Left lung (tissue), 10 donors: ENCODE results near the gene SIK3. TPM values are rescaled to one million over a fixed set of nuclear protein-coding genes. Genes with fewer than 3 reads are reported as not detected.
A peak's percentile ranks its signal among the peaks of the same experiment; 100 is the strongest.
"Not testable (repeated sequence)": the region's sequence is repeated elsewhere in the genome, so short reads cannot be mapped to it uniquely, and the experiment has no call there.

Experiments
- ATAC-seq: fragments of 200-7000 bp; cut with Tn5 transposase; one replicate; pipeline ENCODE4 v1.9.1; 2020; ENCODE audit warnings: moderate library complexity
- DNase-seq, 4 donors: peaks; one replicate each; pipeline ENCODE4 v3.0.0-alpha.2; 2013 to 2020
- H3K27ac ChIP-seq, 2 donors: fragments of 200-600 bp; sonication (generic) in 1 of 2; one replicate each; pipeline versions ENCODE4 v1.5.0 to v1.8.0; 2020 to 2021
- H3K27me3 ChIP-seq, 2 donors: fragments of 200-600 bp; sonication (generic) in 1 of 2; one replicate each; pipeline versions ENCODE4 v1.5.0 to v1.8.0; 2020 to 2021
- H3K36me3 ChIP-seq, 2 donors: fragments of 200-600 bp; sonication (generic) in 1 of 2; one replicate each; pipeline versions ENCODE4 v1.5.0 to v1.8.0; 2020 to 2021
- H3K4me1 ChIP-seq, 2 donors: fragments of 200-600 bp; one replicate each; pipeline ENCODE4 v1.8.0; 2021
- H3K4me3 ChIP-seq, 2 donors: fragments of 200-600 bp; sonication (generic) in 1 of 2; one replicate each; pipeline versions ENCODE4 v1.5.0 to v1.8.0; 2020 to 2021; ENCODE audit warnings: mild to moderate bottlenecking in 1 of 2
- H3K9me3 ChIP-seq, 2 donors: fragments of 200-600 bp; sonication (generic) in 1 of 2; one replicate each; pipeline versions ENCODE4 v1.5.0 to v1.8.0; 2020 to 2021
- intact Hi-C, 2 donors: fragments of 100-400 bp; cut with DNase I; formaldehyde crosslinking; loops; one replicate each; pipeline versions ENCODE4 v1.11.2 to v1.14.2; 2022
- polyA plus RNA-seq, 6 donors: library from polyadenylated mRNA; unstranded; fragments of 120-200 nt; gene quantifications; one replicate each; pipeline ENCODE4 v1.2.1, GENCODE V29; 2013; ENCODE audit not compliant: insufficient read length in 6 of 6
- total RNA-seq, 2 donors: library from RNA; stranded (reverse); fragmentation: NEBNext Ultra II Directional; extraction: Animal tissue kit (Norgen Biotek cat#: 25700); gene quantifications; one replicate each; pipeline ENCODE4 v1.2.1, GENCODE V29; 2021
- TF ChIP-seq, protein P1 (sequence below), 2 donors: fragments of 200-600 bp; sonication (generic) in 1 of 2; IDR thresholded peaks; one replicate each; pipeline versions ENCODE4 v1.5.0 to v1.8.0; 2021; ENCODE audit warnings: antibody characterized with exemption in 2 of 2
- donor health status: DM: no; HTN: yes; CAD: no.
- donor health status: DM: no; HTN: no; CAD: no.

SIK3 gene
- total and polyA plus RNA-seq, 8 donors, result 28.0 to 49.6 (median 35.9) TPM

DNA sequence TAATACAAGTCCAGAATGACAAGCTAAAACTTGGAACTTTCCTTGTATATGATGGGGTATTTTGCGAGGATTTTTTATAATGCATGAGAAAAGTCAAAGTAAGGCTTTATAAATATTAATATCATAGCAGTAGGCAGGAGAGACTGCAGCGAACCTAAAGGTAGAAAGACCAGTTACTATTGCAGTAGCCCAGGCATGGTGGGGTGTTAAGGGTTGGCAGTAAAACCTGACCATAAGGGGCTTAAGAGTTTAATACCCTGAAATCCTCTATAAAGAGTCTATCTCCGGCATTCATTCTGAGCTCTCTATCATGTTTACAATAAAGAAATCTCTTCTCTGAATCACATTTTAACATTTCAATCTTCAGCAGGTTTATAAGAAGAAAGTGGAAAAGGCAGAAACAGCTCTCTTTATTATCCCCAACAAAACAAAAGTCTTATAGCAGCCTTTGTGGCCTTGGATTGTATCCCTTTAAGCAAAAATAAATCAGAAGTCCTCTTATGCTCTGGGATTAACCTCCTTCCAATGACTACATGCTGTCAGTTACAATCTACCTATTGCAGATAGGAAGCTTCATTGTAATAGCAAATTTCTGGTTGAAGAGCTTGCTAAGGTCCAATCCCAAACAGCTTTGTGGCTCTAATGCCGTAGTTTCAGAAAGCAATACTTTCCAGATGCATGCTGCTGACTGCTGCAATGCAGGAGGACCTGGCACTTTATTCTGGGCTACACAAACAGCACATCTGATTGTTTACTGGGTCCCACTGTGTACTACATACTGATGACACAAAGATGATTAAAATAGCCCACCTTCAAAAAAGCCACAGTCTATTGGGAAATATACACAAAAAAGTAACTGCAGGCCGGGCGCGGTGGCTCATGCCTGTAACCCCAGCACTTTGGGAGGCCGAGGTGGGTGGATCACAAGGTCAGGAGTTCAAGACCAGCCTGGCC, 45.8 kb downstream of the SIK3 start:
- no peaks in the 10 kb centered on the region for H3K27me3 ChIP-seq
- no peak overlapping the region for H3K27ac ChIP-seq
- ATAC-seq, result no peak
- intact Hi-C loops, result no loop called here
- H3K4me1 ChIP-seq, result peaks cover 0 to 12% of the 10 kb centered on the region in 2 donors
- no peaks in the 10 kb centered on the region for H3K36me3 ChIP-seq
- TF ChIP-seq, protein P1, sequence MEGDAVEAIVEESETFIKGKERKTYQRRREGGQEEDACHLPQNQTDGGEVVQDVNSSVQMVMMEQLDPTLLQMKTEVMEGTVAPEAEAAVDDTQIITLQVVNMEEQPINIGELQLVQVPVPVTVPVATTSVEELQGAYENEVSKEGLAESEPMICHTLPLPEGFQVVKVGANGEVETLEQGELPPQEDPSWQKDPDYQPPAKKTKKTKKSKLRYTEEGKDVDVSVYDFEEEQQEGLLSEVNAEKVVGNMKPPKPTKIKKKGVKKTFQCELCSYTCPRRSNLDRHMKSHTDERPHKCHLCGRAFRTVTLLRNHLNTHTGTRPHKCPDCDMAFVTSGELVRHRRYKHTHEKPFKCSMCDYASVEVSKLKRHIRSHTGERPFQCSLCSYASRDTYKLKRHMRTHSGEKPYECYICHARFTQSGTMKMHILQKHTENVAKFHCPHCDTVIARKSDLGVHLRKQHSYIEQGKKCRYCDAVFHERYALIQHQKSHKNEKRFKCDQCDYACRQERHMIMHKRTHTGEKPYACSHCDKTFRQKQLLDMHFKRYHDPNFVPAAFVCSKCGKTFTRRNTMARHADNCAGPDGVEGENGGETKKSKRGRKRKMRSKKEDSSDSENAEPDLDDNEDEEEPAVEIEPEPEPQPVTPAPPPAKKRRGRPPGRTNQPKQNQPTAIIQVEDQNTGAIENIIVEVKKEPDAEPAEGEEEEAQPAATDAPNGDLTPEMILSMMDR (IDR thresholded peaks at IDR 0.05), result no peak
- H3K4me3 ChIP-seq, result no peak overlapping the region
- H3K9me3 ChIP-seq, result no peaks in the 10 kb centered on the region
- DNase-seq, result no peak

DNA sequence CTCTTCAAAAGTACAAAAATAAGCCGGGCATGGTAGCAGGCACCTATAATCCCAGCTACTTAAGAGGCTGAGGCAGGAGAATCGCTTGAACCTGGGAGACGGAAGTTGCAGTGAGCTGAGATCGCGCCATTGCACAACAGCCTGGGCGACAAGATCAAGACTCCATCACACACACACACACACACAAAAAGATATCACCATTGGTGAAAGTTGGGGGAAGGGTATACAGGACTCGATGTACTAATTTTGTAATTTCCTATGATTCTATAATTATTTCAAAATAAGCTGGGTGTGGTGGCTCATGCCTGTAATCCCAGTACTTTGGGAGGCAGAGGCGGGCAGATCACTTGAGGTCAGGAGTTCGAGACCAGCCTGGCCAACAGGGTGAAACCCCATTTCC, 48.1 kb downstream of the SIK3 start:
- intact Hi-C loops, H3K27me3 ChIP-seq, H3K4me3 ChIP-seq, H3K27ac ChIP-seq, H3K9me3 ChIP-seq, ATAC-seq, DNase-seq, H3K36me3 ChIP-seq: not testable (repeated sequence)
- peaks cover 3 to 29% of the 10 kb centered on the region in 2 donors for H3K4me1 ChIP-seq

DNA sequence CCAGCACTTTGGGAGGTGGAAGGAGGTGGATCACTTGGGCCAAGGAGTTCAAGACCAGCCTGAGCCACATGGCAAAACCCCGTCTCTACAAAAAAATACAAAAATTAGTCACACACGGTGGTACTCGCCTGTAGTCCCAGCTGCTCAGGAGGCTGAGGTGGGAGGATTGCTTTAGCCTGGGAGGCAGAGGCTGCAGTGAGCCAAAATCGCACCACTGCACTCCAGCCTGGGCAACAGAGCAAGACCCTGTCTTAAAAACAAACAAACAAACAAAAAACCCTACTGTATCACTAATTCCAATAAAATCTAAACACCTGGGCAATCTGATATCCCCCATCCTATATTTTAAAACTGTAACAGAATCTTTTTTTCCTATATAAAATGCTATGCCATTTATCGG, 51.6 kb downstream of the SIK3 start:
- intact Hi-C loops, H3K4me3 ChIP-seq, H3K27me3 ChIP-seq, H3K9me3 ChIP-seq, ATAC-seq, H3K27ac ChIP-seq, DNase-seq, H3K36me3 ChIP-seq: not testable (repeated sequence)
- peaks cover 12 to 54% of the 10 kb centered on the region in 2 donors for H3K4me1 ChIP-seq

DNA sequence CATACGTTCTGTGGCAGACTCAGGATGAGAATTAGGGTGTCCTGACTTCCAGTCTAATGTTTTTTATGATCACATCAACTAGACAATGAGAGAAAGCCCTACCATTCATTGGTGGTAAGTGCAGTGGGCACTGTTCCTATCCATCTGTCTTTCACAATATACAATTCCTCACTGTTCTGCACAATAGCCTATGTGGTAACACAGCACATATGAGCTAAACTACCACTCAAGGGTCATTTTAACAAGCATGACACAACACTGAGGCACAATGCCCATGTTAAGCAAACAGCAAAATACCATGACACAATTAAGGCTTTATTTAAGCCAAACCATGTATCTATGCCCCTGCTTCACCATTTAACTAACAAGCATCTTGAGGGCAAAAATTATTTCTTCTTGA, 52.3 kb downstream of the SIK3 start:
- peak; percentile 82 for ATAC-seq

DNA sequence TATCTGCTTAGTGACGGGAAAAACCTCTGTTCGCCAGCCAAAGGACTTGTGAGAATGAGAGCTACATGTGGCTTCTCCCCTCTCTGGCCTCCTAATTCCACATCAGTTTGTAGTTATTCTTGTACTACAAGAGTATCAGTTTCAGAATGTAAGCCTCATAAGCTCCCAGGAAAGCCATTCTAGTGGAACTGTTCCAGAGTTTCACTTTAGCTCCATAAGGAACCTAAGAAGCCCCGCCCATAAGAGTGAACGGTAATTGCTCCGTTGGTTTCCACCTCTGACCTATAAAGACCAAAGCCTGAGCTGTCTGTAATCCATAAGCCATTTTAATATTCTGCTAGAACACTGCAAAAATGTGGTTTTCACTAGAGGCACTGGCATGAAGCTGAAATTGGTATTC, 53.0 kb downstream of the SIK3 start:
- ATAC-seq, result peak; percentile 70
- intact Hi-C loops, result no loop called here
- Histone ChIP-seq H3K4me1 (peaks cover 12 to 54% of the 10 kb centered on the region in 2 donors), H3K36me3 (no peaks in the 10 kb centered on the region), H3K4me3 (no peak overlapping the region), H3K27me3 (no peaks in the 10 kb centered on the region), H3K27ac (no peak overlapping the region), H3K9me3 (no peaks in the 10 kb centered on the region)
- peak in 1 of 4 donors; percentile 39 for DNase-seq
- TF ChIP-seq, protein P1 (IDR thresholded peaks at IDR 0.05), result no peak

More for the DNA sequence above, 52.3 kb downstream of the SIK3 start:
- TF ChIP-seq, protein P1 (IDR thresholded peaks at IDR 0.05), result no peak
- Histone ChIP-seq H3K4me1 (peaks cover 12 to 52% of the 10 kb centered on the region in 2 donors), H3K36me3 (no peaks in the 10 kb centered on the region), H3K9me3 (no peaks in the 10 kb centered on the region), H3K27me3 (no peaks in the 10 kb centered on the region), H3K4me3 (no peak overlapping the region), H3K27ac (no peak overlapping the region)
- intact Hi-C loops, result no loop called here
- DNase-seq, result peak in 1 of 4 donors; percentile 23

DNA sequence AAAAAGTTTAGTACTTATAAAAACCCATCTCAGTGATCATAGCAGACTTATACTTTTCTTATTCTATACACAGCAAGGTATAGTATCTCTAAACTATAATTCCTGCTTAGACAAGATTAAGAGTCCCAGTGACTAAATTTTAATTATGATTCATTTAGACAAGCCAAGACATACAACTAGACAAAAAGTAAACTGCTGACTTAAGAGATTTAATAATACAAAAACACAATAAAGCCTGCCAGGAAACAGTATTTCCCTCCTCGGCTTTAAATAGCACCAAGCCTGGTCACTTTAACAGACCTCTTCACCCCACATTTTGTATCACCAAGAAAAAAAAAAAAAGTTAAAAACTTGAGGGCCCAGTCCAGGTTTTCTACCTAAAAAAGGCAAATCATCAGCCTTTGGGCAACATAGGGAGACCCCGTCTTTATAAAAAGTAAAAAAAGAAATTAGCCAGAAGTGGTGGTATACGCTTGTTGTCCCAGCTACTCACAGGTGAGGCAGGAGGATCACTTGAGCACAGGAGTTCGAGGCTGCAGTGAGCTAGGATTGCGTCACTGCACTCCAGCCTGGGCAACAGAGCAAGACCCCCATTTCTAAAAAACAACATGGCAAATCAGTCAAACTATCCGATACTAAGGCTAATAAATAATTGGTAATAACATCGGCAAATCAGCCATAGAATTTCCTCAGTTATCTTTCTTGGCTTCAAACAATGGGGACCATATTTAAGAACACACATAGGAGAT, 53.8 kb downstream of the SIK3 start:
- intact Hi-C loops, result no loop called here
- H3K4me1 ChIP-seq, result peaks cover 12 to 57% of the 10 kb centered on the region in 2 donors
- DNase-seq, result no peak
- no peak for ATAC-seq
- no peaks in the 10 kb centered on the region for H3K36me3 ChIP-seq
- H3K27me3 ChIP-seq, result no peaks in the 10 kb centered on the region
- H3K9me3 ChIP-seq, result no peaks in the 10 kb centered on the region
- TF ChIP-seq, protein P1 (IDR thresholded peaks at IDR 0.05), result no peak
- H3K4me3 ChIP-seq, result no peak overlapping the region
- no peak overlapping the region for H3K27ac ChIP-seq
